Neural cell (in vitro differentiated cells): ENCODE results near the gene RCN1. TPM values are rescaled to one million over a fixed set of nuclear protein-coding genes. Genes with fewer than 3 reads are reported as not detected.

Experiments
- H2AFZ ChIP-seq: fragments of 200-600, 300-800 bp; sonication (generic), shearing (Covaris generic); 2 replicates; pipeline ENCODE4 v1.6.0; 2014; ENCODE audit warnings: low read depth, mild to moderate bottlenecking, antibody characterized with exemption, low read length, moderate library complexity
- H3F3A ChIP-seq: fragments of 200-600 bp; shearing (Covaris generic); 2 replicates; pipeline ENCODE4 v1.6.1; 2016; ENCODE audit warnings: mild to moderate bottlenecking, moderate library complexity, mixed read lengths, antibody characterized with exemption, low read length; ENCODE audit not compliant: insufficient read depth, poor library complexity, severe bottlenecking
- H3K27ac ChIP-seq: fragments of 200-600, 300-800 bp; sonication (generic), shearing (Covaris generic); 2 replicates; pipeline ENCODE4 v1.5.1; 2014; ENCODE audit warnings: mild to moderate bottlenecking, low read length, moderate library complexity
- H3K27me3 ChIP-seq: fragments of 300-800, 200-600 bp; sonication (generic), shearing (Covaris generic); 2 replicates; pipeline ENCODE4 v1.6.0; 2014; ENCODE audit warnings: mild to moderate bottlenecking, low read depth, low read length, moderate library complexity; ENCODE audit not compliant: insufficient read depth
- H3K36me3 ChIP-seq: fragments of 300-800, 200-600 bp; sonication (generic), shearing (Covaris generic); 2 replicates; pipeline ENCODE4 v1.5.1; 2014; ENCODE audit warnings: mild to moderate bottlenecking, antibody characterized with exemption, low read length, moderate library complexity; ENCODE audit not compliant: insufficient read depth
- H3K4me2 ChIP-seq: fragments of 300-800, 200-600 bp; sonication (generic), shearing (Covaris generic); 2 replicates; pipeline ENCODE4 v1.6.0; 2014; ENCODE audit warnings: mild to moderate bottlenecking, low read length
- H3K4me3 ChIP-seq: fragments of 300-800, 200-600 bp; sonication (generic), shearing (Covaris generic); 2 replicates; pipeline ENCODE4 v1.5.1; 2014; ENCODE audit warnings: mild to moderate bottlenecking, low read length, moderate library complexity
- H3K79me2 ChIP-seq: fragments of 200-600 bp; shearing (Covaris generic); replicated peaks from 2 replicates; pipeline ENCODE4 v1.6.0; 2014; ENCODE audit warnings: mild to moderate bottlenecking, low read length, moderate library complexity; ENCODE audit not compliant: insufficient read depth
- H3K9ac ChIP-seq: fragments of 300-800, 200-600 bp; sonication (generic), shearing (Covaris generic); 2 replicates; pipeline ENCODE4 v1.6.1; 2016; ENCODE audit warnings: mild to moderate bottlenecking, low read length, mixed read lengths
- H3K9me2 ChIP-seq: fragments of 200-600 bp; shearing (Covaris generic); 2 replicates; pipeline ENCODE4 v1.6.1; 2016; ENCODE audit warnings: mild to moderate bottlenecking, low read length, mixed read lengths; ENCODE audit not compliant: insufficient read depth
- H3K9me3 ChIP-seq: fragments of 200-600, 300-800 bp; sonication (generic), shearing (Covaris generic); 2 replicates; pipeline ENCODE4 v1.6.1; 2016; ENCODE audit warnings: mild to moderate bottlenecking, mixed run types, low read length, moderate library complexity, mixed read lengths
- H4K20me1 ChIP-seq: fragments of 200-600 bp; shearing (Covaris generic); 2 replicates; pipeline ENCODE4 v1.6.1; 2016; ENCODE audit warnings: mild to moderate bottlenecking, mixed run types; ENCODE audit not compliant: insufficient read depth
- CTCF ChIP-seq: fragments of 450-650 bp; IDR thresholded peaks from 2 replicates; pipeline ENCODE4 v1.5.1; 2014; ENCODE audit warnings: antibody characterized with exemption, mild to moderate bottlenecking, moderate library complexity; ENCODE audit not compliant: poor library complexity, severe bottlenecking
- EP300 ChIP-seq: fragments of 450-650 bp; conservative IDR thresholded peaks from 2 replicates; pipeline ENCODE4 v1.6.1; 2014; ENCODE audit warnings: antibody characterized with exemption, mild to moderate bottlenecking, moderate library complexity; ENCODE audit not compliant: poor library complexity, severe bottlenecking
- EZH2 ChIP-seq: fragments of 200-600, 300-800 bp; shearing (Covaris generic), sonication (generic); IDR thresholded peaks from 2 replicates; pipeline ENCODE4 v1.6.1; 2014; ENCODE audit warnings: antibody characterized with exemption, low read length, borderline replicate concordance, mild to moderate bottlenecking; ENCODE audit not compliant: insufficient read depth, poor library complexity, severe bottlenecking
- MXI1 ChIP-seq: fragments of 450-650 bp; conservative IDR thresholded peaks from 2 replicates; pipeline ENCODE4 v1.6.1; 2014; ENCODE audit warnings: antibody characterized with exemption, mild to moderate bottlenecking; ENCODE audit not compliant: poor library complexity, severe bottlenecking
- POLR2AphosphoS5 ChIP-seq: IDR thresholded peaks from 2 replicates; pipeline ENCODE4 v1.6.1; 2012
- REST ChIP-seq: IDR thresholded peaks from 2 replicates; pipeline ENCODE4 v1.6.1; 2012; ENCODE audit warnings: borderline replicate concordance
- SMC3 ChIP-seq: fragments of 450-650 bp; conservative IDR thresholded peaks from 2 replicates; pipeline ENCODE4 v1.6.1; 2014; ENCODE audit warnings: antibody characterized with exemption, mild to moderate bottlenecking, moderate library complexity; ENCODE audit not compliant: poor library complexity
- TAF1 ChIP-seq: IDR thresholded peaks from 2 replicates; pipeline ENCODE4 v1.6.1; 2012; ENCODE audit warnings: low read depth
- polyA plus RNA-seq: library from polyadenylated mRNA; depleted of rRNA; stranded (reverse); fragments of >200 nt; gene quantifications from 2 replicates; pipeline ENCODE4 v1.2.3, GENCODE V29; 2014

Gene RCN1
- polyA plus RNA-seq, 1 donor from 2014 or later, result 66.7 TPM

GRCh38 chr11:32105871-32106560, 15.1 kb downstream of the RCN1 start:
- Histone ChIP-seq H3F3A (no peaks in the 10 kb centered on the region), H3K4me2 (no peak overlapping the region), H3K9ac (no peak overlapping the region), H3K9me3 (no peaks in the 10 kb centered on the region), H3K79me2 (no peaks in the 10 kb centered on the region), H3K27me3 (no peaks in the 10 kb centered on the region), H2AFZ (no peak overlapping the region), H3K4me3 (no peak overlapping the region), H4K20me1 (no peaks in the 10 kb centered on the region), H3K36me3 (no peaks in the 10 kb centered on the region), H3K27ac (no peak overlapping the region), H3K9me2 (no peaks in the 10 kb centered on the region)
- TF ChIP-seq TAF1, result no peak
- no peak for TF ChIP-seq POLR2AphosphoS5

GRCh38 chr11:32107647-32108046, 16.8 kb downstream of the RCN1 start:
- no peak overlapping the region for H3K27ac ChIP-seq
- H3K4me3 ChIP-seq, result no peak overlapping the region
- H3F3A ChIP-seq, result no peaks in the 10 kb centered on the region
- no peaks in the 10 kb centered on the region for H3K27me3 ChIP-seq
- no peaks in the 10 kb centered on the region for H4K20me1 ChIP-seq
- H3K4me2 ChIP-seq, result no peak overlapping the region
- no peak overlapping the region for H2AFZ ChIP-seq
- H3K79me2 ChIP-seq, result no peaks in the 10 kb centered on the region
- H3K9me2 ChIP-seq, result no peaks in the 10 kb centered on the region
- H3K9me3 ChIP-seq, result no peaks in the 10 kb centered on the region
- no peak for TF ChIP-seq SMC3
- no peak for TF ChIP-seq TAF1
- TF ChIP-seq REST, result no peak
- TF ChIP-seq EZH2, result no peak
- TF ChIP-seq POLR2AphosphoS5, result no peak
- no peak overlapping the region for H3K9ac ChIP-seq
- no peaks in the 10 kb centered on the region for H3K36me3 ChIP-seq

GRCh38 chr11:32108576-32108975, 17.7 kb downstream of the RCN1 start:
- Histone ChIP-seq H3K36me3 (no peaks in the 10 kb centered on the region), H3K27me3 (no peaks in the 10 kb centered on the region), H3K9ac (no peak overlapping the region), H3K4me2 (no peak overlapping the region), H3F3A (no peaks in the 10 kb centered on the region), H3K9me3 (no peaks in the 10 kb centered on the region), H3K79me2 (no peaks in the 10 kb centered on the region), H2AFZ (no peak overlapping the region), H3K4me3 (no peak overlapping the region), H3K27ac (no peak overlapping the region), H3K9me2 (no peaks in the 10 kb centered on the region), H4K20me1 (no peaks in the 10 kb centered on the region)
- TF ChIP-seq MXI1 (no peak), SMC3 (no peak), REST (no peak), CTCF (no peak), POLR2AphosphoS5 (no peak), TAF1 (no peak), EP300 (no peak)
